Measurements from ENCODE around the gene TANGO2. TPM values are rescaled to one million over a fixed set of nuclear protein-coding genes. Genes with fewer than 3 reads are reported as not detected.

TANGO2 gene
- total and polyA plus RNA-seq, 2 donors (not counting 1 experiment from before 2014, with no cell fraction given) = 75.5 to 75.6 TPM

DNA sequence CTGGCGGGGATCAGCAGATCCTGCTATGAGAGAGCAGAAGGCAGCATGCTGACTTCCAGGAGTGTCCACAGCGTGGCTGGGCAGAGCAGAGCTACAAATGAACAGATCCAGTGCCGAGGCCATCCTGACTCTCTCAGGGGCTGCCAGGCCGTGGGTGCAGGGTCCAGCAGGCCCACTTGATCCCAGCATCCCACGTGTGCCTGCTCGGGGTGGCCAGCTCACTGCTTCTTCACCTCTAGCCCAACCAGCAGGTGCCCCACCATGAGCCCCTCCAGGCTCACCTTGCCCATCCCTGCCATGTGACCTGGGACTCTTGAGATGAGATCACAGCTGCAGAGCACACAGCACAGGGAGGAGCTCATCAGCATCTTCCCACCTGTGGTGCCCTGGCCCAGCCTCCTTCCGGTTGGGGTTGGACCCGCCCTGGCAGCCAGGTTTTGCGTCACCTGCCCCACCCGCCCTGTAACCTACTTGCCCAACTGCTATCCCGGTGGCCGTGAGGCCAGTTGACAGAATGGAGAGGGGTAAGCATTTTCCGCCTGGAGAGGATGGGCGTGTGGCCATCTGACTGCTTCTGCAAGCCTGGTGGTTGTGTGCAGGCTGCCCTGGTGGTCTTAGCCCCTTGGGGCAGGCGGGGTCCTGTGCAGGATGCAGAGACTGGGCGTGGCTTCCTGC lies 11.0 kb downstream of the TANGO2 start:
- POLR2A ChIA-PET = interaction anchor here (1.2 kb wide), 1 partner anchor 10 kb away, joined by 4 read pairs; no protein-coding TSS in a partner anchor
- peak; percentile 74 for ATAC-seq (ENCODE audit: low read depth)
- Mint-ChIP-seq H3K9me3 (ENCODE audit: insufficient read depth) (peaks cover 3% of the 10 kb centered on the region), H3K27ac (peak overlapping the region; percentile 96), H3K27me3 (no peaks in the 10 kb centered on the region), H3K4me1 (peaks cover 74% of the 10 kb centered on the region), H3K4me3 (peak overlapping the region; percentile 64)
- Histone ChIP-seq H3K79me2 (ENCODE audit: control insufficient read depth, insufficient read depth, low read length) (peaks cover 86% of the 10 kb centered on the region), H3K4me3 (ENCODE audit: control extremely low read depth in 1 of 5, extremely low read depth in 1 of 5, insufficient read depth in 1 of 5, low read depth in 2 of 5, low read length in 4 of 5) (no peak overlapping the region), H3K9me3 (ENCODE audit: control extremely low read depth in 1 of 3, control insufficient read depth in 2 of 3, insufficient read depth in 1 of 3, low read length in 2 of 3) (peaks cover 0 to 39% (median 10%) of the 10 kb centered on the region in 3 donors), H2AFZ (ENCODE audit: insufficient read depth, low read depth, low read length, poor library complexity, severe bottlenecking) (no peak overlapping the region), H3K27ac (ENCODE audit: low read length in 2 of 2) (peak overlapping the region; percentile 56 to 77), H3K27me3 (replicated peaks in 1 of 4; ENCODE audit: control extremely low read depth in 1 of 4, control insufficient read depth in 3 of 4, insufficient read depth in 4 of 4, low read length in 3 of 4) (no peaks in the 10 kb centered on the region), H3K36me3 (replicated peaks in 1 of 2; ENCODE audit: control extremely low read depth in 1 of 2, control insufficient read depth in 1 of 2, extremely low read depth in 1 of 2, insufficient read depth in 2 of 2, low read length in 1 of 2) (peaks cover 0 to 8% of the 10 kb centered on the region in 2 experiments), H3K4me1 (ENCODE audit: control insufficient read depth in 2 of 2, insufficient read depth in 2 of 2, low read length in 2 of 2) (peaks cover 26 to 62% of the 10 kb centered on the region in 2 donors), H4K20me1 (ENCODE audit: control insufficient read depth, insufficient read depth, low read length, poor library complexity, severe bottlenecking) (peaks cover 74% of the 10 kb centered on the region), H3K4me2 (replicated peaks; ENCODE audit: low read depth, low read length, poor library complexity, severe bottlenecking) (peak overlapping the region; percentile 46), H3K9ac (ENCODE audit: low read length) (peak overlapping the region; percentile 29)
- intact Hi-C loops (cut with micrococcal nuclease) = loop anchor here (2.0 kb wide), 1 partner anchor 15 kb away; the partner anchor contains the start of gene ARVCF
- CTCF ChIA-PET = interaction anchor here (0.9 to 2.5 kb wide), 4 partner anchors 10 to 61 kb away, joined by 3 to 11 read pairs (median 4); no protein-coding TSS in a partner anchor
- WGBS (ENCODE audit: insufficient coverage) = 66% methylated on average over 15 of the region's 16 CpGs
- no peak for TF ChIP-seq EZH2 (IDR thresholded peaks at IDR 0.05; ENCODE audit: borderline replicate concordance, insufficient read depth, low read depth, low read length, poor library complexity, severe bottlenecking)
- no peak for TF ChIP-seq CTCF (IDR thresholded peaks at IDR 0.05)
- peak; percentile 51 for DNase-seq

Measured in B cell (primary cell).